ENCODE measurements around the gene PPP1R37. TPM values are rescaled to one million over a fixed set of nuclear protein-coding genes. Genes with fewer than 3 reads are reported as not detected.

Gene PPP1R37
- total and polyA plus RNA-seq, 2 of the 13 experiments (the other 11 are each of a cell fraction or from before 2014, with no cell fraction given) = 9.0 to 14.3 TPM

GRCh38 chr19:45097776-45098520, 5.0 kb downstream of the PPP1R37 start (continued):
- TF ChIP-seq CSRNP1 (CRISPR knock-in tag; IDR thresholded peaks at IDR 0.05) (0 out of 2 replicates have a peak, but pooled peaks have one; percentile 61), ZNF263 (CRISPR knock-in tag; IDR thresholded peaks at IDR 0.05) (peak; percentile 96), RNF219 (CRISPR knock-in tag; IDR thresholded peaks at IDR 0.05) (no peak), HOMEZ (CRISPR knock-in tag; IDR thresholded peaks at IDR 0.05; ENCODE audit: low read depth) (0 out of 2 replicates have a peak, but pooled peaks have one; percentile 9), ZNF580 (CRISPR knock-in tag; IDR thresholded peaks at IDR 0.05; ENCODE audit: borderline replicate concordance, low read depth) (0 out of 2 replicates have a peak, but pooled peaks have one; percentile 44), MEIS2 (CRISPR knock-in tag; IDR thresholded peaks at IDR 0.05) (0 out of 2 replicates have a peak, but pooled peaks have one; percentile 19), MLLT10 (CRISPR knock-in tag; IDR thresholded peaks at IDR 0.05) (no peak), ZBTB40 (IDR thresholded peaks at IDR 0.05) (no peak), ZBTB40 (CRISPR knock-in tag; IDR thresholded peaks at IDR 0.05) (no peak), HOXA3 (CRISPR knock-in tag; IDR thresholded peaks at IDR 0.05) (peak; percentile 50), SMYD3 (CRISPR knock-in tag; IDR thresholded peaks at IDR 0.05) (0 out of 2 replicates have a peak, but pooled peaks have one; percentile 37), ATM (IDR thresholded peaks at IDR 0.05; ENCODE audit: borderline replicate concordance) (no peak)

Data from HepG2 (cell line).